ENCODE data around the gene TDRD10.

- TF ChIP-seq GATA2 (IDR thresholded peaks at IDR 0.05; ENCODE audit: low read depth, low read length): no peak
- TF ChIP-seq GATA3 (IDR thresholded peaks at IDR 0.05; ENCODE audit: low read depth, low read length): no peak
Measured at GRCh38 chr1:154593390-154593789, 91.4 kb downstream of the TDRD10 start.

Measured in SH-SY5Y (cell line).